Measurements from ENCODE around the gene STK36. TPM values are rescaled to one million over a fixed set of nuclear protein-coding genes. Genes with fewer than 3 reads are reported as not detected.

STK36 gene
- polyA plus RNA-seq, 1 experiment = 53.1 TPM

DNA sequence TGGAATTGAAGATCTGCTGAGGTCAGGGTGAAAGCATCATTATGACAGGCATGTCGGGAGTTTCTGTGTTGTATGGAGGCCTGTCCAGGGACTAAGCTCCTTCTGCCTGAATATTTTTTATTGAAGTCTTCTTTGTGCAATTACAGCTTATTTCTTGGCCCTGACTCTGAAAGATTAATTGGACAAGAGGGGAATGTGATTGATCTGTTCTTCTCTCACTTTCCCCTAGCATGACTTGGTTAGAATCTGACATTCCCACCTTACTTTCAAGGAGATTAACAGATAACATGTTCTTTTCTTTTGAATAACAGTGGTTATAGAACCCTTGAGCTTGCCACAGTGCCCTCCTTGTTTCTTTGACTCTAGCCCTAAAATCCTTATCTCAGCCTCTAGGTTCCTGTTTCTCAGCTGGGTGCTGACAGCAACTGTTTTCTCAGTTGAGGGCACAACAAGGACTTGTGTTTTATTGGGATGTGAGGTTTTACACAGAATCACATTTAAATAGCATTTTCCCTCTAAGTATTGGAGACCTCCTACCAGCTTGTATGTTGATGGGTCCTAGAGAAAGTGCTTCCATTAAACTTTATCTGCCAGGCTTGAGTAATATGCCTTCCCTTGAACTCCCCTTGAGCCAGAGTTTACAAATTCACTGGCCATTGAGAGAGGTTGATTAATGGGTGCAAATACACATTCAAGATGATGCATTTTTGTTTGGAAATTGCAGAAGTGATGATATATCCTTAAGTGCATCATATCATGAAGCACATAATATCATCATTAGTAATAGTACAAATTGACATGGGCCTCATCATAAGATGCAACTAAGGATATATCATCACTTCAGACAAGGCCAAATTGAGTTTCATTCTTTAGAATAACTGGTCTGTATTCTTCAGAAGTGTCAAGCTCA is 51.2 kb downstream of the STK36 start:
- H3K27ac ChIP-seq (ENCODE audit: low read depth, low read length) = no peak overlapping the region
- DNase-seq (ENCODE audit: low read depth, low spot score) = no peak
- H3K4me3 ChIP-seq (ENCODE audit: low read depth, low read length) = no peak overlapping the region
- ChIA-PET CTCF (interaction anchor here (0.6 to 2.8 kb wide), 6 partner anchors 12 to 307 kb away, joined by 3 to 16 read pairs (median 5); no protein-coding TSS in a partner anchor), POLR2A (interaction anchor here (0.6 kb wide), 1 partner anchor 8 kb away, joined by 3 read pairs; no protein-coding TSS in a partner anchor)
- TF ChIP-seq, protein P1, sequence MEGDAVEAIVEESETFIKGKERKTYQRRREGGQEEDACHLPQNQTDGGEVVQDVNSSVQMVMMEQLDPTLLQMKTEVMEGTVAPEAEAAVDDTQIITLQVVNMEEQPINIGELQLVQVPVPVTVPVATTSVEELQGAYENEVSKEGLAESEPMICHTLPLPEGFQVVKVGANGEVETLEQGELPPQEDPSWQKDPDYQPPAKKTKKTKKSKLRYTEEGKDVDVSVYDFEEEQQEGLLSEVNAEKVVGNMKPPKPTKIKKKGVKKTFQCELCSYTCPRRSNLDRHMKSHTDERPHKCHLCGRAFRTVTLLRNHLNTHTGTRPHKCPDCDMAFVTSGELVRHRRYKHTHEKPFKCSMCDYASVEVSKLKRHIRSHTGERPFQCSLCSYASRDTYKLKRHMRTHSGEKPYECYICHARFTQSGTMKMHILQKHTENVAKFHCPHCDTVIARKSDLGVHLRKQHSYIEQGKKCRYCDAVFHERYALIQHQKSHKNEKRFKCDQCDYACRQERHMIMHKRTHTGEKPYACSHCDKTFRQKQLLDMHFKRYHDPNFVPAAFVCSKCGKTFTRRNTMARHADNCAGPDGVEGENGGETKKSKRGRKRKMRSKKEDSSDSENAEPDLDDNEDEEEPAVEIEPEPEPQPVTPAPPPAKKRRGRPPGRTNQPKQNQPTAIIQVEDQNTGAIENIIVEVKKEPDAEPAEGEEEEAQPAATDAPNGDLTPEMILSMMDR (IDR thresholded peaks at IDR 0.05; ENCODE audit: low read depth, low read length) = no peak
- H3K27me3 ChIP-seq (ENCODE audit: control insufficient read depth, insufficient read depth, low read length) = no peaks in the 10 kb centered on the region
- peaks cover 15% of the 10 kb centered on the region for H3K9me3 ChIP-seq (ENCODE audit: control insufficient read depth, insufficient read depth, low read length)

DNA sequence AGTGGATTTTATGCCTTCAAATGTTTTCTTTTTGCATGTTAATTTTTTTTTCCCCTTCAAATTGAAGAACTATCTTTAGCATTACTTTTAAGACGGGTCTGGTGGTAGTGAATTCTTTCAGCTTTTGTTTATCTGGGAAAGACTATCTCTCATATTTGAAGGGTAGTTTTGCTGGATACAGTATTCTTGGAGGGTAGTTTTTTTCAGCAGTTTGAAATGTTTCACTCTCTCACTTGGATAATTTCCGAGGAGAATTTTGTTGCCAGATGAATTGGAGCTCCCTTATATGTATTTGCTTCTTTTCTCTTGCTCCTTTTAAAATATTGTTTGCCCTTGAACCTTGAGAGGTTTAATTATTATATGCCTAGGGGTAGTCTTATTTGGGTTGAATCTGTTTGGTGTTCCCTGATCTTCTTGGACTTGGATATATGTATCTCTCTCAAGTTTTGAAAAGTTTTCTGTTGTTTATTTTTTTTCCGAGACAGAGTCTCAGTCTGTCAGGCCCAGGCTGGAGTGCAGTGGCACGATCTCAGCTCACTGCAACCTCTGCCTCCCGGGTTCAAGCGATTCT is 54.2 kb downstream of the STK36 start:
- Histone ChIP-seq H3K27ac (ENCODE audit: low read depth, low read length) (no peak overlapping the region), H3K4me3 (ENCODE audit: low read depth, low read length) (no peak overlapping the region), H3K9me3 (ENCODE audit: control insufficient read depth, insufficient read depth, low read length) (peaks cover 15% of the 10 kb centered on the region), H3K27me3 (ENCODE audit: control insufficient read depth, insufficient read depth, low read length) (no peaks in the 10 kb centered on the region)
- ChIA-PET CTCF (interaction anchor here (1.7 to 2.9 kb wide), 3 partner anchors 15 to 122 kb away, joined by 4 to 13 read pairs (median 9); partner anchors contain the start of gene TTLL4), POLR2A (no interaction called here)
- DNase-seq (ENCODE audit: low read depth, low spot score) = no peak
- TF ChIP-seq, protein P1 (IDR thresholded peaks at IDR 0.05; ENCODE audit: low read depth, low read length) = no peak

DNA sequence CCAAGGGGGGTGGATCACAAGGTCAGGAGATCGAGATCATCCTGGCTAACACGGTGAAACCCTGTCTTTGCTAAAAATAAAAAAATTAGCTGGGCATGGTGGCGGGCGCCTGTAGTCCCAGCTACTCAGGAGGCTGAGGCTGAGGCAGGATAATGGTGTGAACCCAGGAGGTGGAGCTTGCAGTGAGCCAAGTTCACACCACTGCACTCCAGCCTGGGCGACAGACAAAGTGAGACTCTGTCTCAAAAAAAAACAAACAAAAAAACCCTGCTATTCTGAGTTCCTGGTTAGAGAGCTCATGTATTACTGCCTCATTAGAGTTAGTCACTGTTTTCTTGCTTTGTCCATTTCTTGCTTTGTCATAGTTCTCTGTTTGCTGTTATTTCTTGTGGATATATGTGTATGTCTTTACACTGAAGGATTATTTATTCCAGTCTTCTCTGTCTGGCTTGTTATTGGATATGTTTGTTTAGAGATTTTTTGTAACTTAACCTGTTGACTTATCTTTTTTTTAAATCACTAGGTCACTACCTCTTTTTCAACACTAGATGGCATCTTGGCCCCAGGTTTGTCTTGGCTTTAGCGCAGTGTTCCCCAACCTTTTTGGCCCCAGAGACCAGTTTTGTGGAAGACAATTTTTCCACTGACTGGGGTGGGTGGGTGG is 55.7 kb downstream of the STK36 start:
- POLR2A ChIA-PET = no interaction called here
- Histone ChIP-seq H3K9me3 (ENCODE audit: control insufficient read depth, insufficient read depth, low read length) (peaks cover 15% of the 10 kb centered on the region), H3K27me3 (ENCODE audit: control insufficient read depth, insufficient read depth, low read length) (no peaks in the 10 kb centered on the region), H3K4me3 (ENCODE audit: low read depth, low read length) (no peak overlapping the region), H3K27ac (ENCODE audit: low read depth, low read length) (no peak overlapping the region)
- no peak for DNase-seq (ENCODE audit: low read depth, low spot score)
- CTCF ChIA-PET = interaction anchor here (1.3 to 2.9 kb wide), 3 partner anchors 17 to 121 kb away, joined by 4 to 13 read pairs (median 5); partner anchors contain the start of gene TTLL4
- TF ChIP-seq, protein P1 (IDR thresholded peaks at IDR 0.05; ENCODE audit: low read depth, low read length) = peak; percentile 42

DNA sequence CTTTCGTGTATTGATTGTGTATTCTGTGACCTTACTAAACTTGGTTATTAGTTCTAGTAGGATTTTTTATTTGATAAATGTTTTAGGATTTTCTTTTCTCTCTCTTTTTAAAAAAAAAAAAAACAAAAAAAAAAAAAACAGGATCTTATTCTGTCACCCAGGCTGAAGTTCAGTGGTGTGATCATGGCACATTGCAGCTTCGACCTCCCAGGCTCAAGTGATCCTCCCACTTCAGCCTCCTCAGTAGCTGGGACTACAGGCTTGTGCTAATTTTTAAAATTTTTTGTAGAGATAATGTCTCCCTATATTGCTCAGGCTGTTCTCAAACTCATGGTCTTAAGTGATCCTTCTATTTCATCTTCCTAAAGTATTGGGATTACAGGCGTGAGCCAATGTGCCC is 57.8 kb downstream of the STK36 start:
- Histone ChIP-seq H3K27me3 (ENCODE audit: control insufficient read depth, insufficient read depth, low read length) (no peaks in the 10 kb centered on the region), H3K4me3 (ENCODE audit: low read depth, low read length) (no peak overlapping the region), H3K27ac (ENCODE audit: low read depth, low read length) (no peak overlapping the region), H3K9me3 (ENCODE audit: control insufficient read depth, insufficient read depth, low read length) (peaks cover 15% of the 10 kb centered on the region)
- POLR2A ChIA-PET = no interaction called here
- CTCF ChIA-PET = interaction anchor here (1.5 to 1.6 kb wide), 2 partner anchors 19 to 118 kb away, joined by 5 read pairs; no protein-coding TSS in a partner anchor
- no peak for DNase-seq (ENCODE audit: low read depth, low spot score)
- TF ChIP-seq, protein P1 (IDR thresholded peaks at IDR 0.05; ENCODE audit: low read depth, low read length) = no peak

Data from AG04450 (cell line).